ENCODE results near the gene UGT1A10. TPM values are rescaled to one million over a fixed set of nuclear protein-coding genes. Genes with fewer than 3 reads are reported as not detected.

Gene UGT1A10
- total RNA-seq, 2 experiments from 2014 or later = not detected

DNA sequence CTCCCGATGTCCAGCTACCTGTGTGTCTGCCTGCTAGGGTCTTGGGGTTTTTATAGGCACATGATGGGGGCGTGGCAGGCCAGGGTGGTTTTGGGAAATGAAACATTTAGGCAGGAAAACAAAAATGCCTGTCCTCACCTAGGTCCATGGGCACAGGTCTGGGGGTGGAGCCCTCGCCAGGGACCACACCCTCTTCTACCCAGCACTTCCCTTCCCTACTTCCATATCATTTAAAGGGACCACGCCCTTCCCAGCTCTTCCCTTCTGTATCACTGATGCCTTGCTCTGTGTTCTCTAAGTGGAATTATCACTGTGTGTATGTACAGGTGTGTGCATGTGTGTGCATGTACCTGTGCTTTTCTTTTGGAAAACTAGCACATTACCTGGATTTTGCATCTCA lies 130.2 kb downstream of the UGT1A10 start:
- no peaks in the 10 kb centered on the region for H3K9me3 Mint-ChIP-seq
- ATAC-seq (no peak), DNase-seq (no peak)
- POLR2A ChIA-PET = no interaction called here
- no peak overlapping the region for H3K27ac Mint-ChIP-seq
- no peaks in the 10 kb centered on the region for H3K36me3 Mint-ChIP-seq (ENCODE audit: low read depth)
- CTCF ChIA-PET = no interaction called here
- H3K27me3 Mint-ChIP-seq = peaks cover 17% of the 10 kb centered on the region
- no peak overlapping the region for H3K4me3 Mint-ChIP-seq
- TF ChIP-seq, protein P1, sequence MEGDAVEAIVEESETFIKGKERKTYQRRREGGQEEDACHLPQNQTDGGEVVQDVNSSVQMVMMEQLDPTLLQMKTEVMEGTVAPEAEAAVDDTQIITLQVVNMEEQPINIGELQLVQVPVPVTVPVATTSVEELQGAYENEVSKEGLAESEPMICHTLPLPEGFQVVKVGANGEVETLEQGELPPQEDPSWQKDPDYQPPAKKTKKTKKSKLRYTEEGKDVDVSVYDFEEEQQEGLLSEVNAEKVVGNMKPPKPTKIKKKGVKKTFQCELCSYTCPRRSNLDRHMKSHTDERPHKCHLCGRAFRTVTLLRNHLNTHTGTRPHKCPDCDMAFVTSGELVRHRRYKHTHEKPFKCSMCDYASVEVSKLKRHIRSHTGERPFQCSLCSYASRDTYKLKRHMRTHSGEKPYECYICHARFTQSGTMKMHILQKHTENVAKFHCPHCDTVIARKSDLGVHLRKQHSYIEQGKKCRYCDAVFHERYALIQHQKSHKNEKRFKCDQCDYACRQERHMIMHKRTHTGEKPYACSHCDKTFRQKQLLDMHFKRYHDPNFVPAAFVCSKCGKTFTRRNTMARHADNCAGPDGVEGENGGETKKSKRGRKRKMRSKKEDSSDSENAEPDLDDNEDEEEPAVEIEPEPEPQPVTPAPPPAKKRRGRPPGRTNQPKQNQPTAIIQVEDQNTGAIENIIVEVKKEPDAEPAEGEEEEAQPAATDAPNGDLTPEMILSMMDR (IDR thresholded peaks at IDR 0.05) = no peak
- intact Hi-C loops (cut with micrococcal nuclease) = no loop called here
- H3K4me1 Mint-ChIP-seq (ENCODE audit: low read depth) = no peaks in the 10 kb centered on the region

DNA sequence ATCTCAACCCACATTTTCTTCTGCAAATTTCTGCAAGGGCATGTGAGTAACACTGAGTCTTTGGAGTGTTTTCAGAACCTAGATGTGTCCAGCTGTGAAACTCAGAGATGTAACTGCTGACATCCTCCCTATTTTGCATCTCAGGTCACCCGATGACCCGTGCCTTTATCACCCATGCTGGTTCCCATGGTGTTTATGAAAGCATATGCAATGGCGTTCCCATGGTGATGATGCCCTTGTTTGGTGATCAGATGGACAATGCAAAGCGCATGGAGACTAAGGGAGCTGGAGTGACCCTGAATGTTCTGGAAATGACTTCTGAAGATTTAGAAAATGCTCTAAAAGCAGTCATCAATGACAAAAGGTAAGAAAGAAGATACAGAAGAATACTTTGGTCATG lies 131.8 kb downstream of the UGT1A10 start:
- Mint-ChIP-seq H3K9me3 (no peaks in the 10 kb centered on the region), H3K27ac (no peak overlapping the region), H3K36me3 (ENCODE audit: low read depth) (no peaks in the 10 kb centered on the region), H3K4me1 (ENCODE audit: low read depth) (no peaks in the 10 kb centered on the region), H3K4me3 (no peak overlapping the region), H3K27me3 (peaks cover 17% of the 10 kb centered on the region)
- ChIA-PET POLR2A (no interaction called here), CTCF (no interaction called here)
- no peak for DNase-seq
- ATAC-seq = no peak
- TF ChIP-seq, protein P1 (IDR thresholded peaks at IDR 0.05) = no peak
- intact Hi-C loops (cut with micrococcal nuclease) = no loop called here

DNA sequence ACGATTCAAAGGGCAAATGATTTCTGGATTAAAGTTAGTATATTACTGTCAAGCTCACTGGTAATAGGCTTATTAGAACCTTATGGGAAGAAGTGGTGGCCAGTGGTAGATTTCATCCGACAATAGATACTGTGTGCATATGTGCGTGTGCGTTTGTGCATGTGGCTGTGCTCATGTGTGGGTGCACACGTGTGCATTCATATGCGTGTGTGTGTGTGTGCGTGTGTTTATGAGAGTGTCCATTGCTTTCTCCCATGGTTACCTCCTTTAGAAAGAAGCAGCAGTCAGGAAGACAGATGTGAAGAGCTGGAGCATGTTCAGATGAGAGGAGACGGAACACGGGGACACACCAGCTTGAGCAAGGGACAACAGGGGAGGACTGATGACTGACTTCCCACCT lies 133.0 kb downstream of the UGT1A10 start:
- ATAC-seq (no peak), DNase-seq (no peak)
- Mint-ChIP-seq H3K27ac (no peak overlapping the region), H3K4me3 (no peak overlapping the region), H3K9me3 (no peaks in the 10 kb centered on the region), H3K27me3 (peaks cover 13% of the 10 kb centered on the region), H3K36me3 (ENCODE audit: low read depth) (no peaks in the 10 kb centered on the region), H3K4me1 (ENCODE audit: low read depth) (no peaks in the 10 kb centered on the region)
- TF ChIP-seq, protein P1 (IDR thresholded peaks at IDR 0.05) = no peak
- CTCF ChIA-PET = no interaction called here
- intact Hi-C loops (cut with micrococcal nuclease) = no loop called here
- POLR2A ChIA-PET = no interaction called here

DNA sequence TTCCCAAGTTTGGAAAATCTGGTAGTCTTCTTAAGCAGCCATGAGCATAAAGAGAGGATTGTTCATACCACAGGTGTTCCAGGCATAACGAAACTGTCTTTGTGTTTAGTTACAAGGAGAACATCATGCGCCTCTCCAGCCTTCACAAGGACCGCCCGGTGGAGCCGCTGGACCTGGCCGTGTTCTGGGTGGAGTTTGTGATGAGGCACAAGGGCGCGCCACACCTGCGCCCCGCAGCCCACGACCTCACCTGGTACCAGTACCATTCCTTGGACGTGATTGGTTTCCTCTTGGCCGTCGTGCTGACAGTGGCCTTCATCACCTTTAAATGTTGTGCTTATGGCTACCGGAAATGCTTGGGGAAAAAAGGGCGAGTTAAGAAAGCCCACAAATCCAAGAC lies 135.9 kb downstream of the UGT1A10 start:
- Mint-ChIP-seq H3K27ac (no peak overlapping the region), H3K27me3 (peaks cover 14% of the 10 kb centered on the region), H3K36me3 (ENCODE audit: low read depth) (no peaks in the 10 kb centered on the region), H3K9me3 (peaks cover 4% of the 10 kb centered on the region), H3K4me1 (ENCODE audit: low read depth) (no peaks in the 10 kb centered on the region), H3K4me3 (no peak overlapping the region)
- DNase-seq (no peak), ATAC-seq (no peak)
- TF ChIP-seq, protein P1 (IDR thresholded peaks at IDR 0.05) = no peak
- intact Hi-C loops (cut with micrococcal nuclease) = no loop called here
- POLR2A ChIA-PET = no interaction called here
- CTCF ChIA-PET = no interaction called here

DNA sequence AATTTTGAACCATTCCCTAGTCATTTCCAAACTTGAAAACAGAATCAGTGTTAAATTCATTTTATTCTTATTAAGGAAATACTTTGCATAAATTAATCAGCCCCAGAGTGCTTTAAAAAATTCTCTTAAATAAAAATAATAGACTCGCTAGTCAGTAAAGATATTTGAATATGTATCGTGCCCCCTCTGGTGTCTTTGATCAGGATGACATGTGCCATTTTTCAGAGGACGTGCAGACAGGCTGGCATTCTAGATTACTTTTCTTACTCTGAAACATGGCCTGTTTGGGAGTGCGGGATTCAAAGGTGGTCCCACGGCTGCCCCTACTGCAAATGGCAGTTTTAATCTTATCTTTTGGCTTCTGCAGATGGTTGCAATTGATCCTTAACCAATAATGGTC lies 136.3 kb downstream of the UGT1A10 start:
- intact Hi-C loops (cut with micrococcal nuclease) = no loop called here
- no peak for ATAC-seq
- Mint-ChIP-seq H3K36me3 (ENCODE audit: low read depth) (no peaks in the 10 kb centered on the region), H3K27ac (no peak overlapping the region), H3K4me3 (no peak overlapping the region), H3K4me1 (ENCODE audit: low read depth) (no peaks in the 10 kb centered on the region), H3K9me3 (peaks cover 4% of the 10 kb centered on the region), H3K27me3 (peaks cover 14% of the 10 kb centered on the region)
- ChIA-PET CTCF (no interaction called here), POLR2A (no interaction called here)
- TF ChIP-seq, protein P1 (IDR thresholded peaks at IDR 0.05) = no peak
- DNase-seq = no peak

Data from activated CD8-positive, alpha-beta T cell treated with anti-CD3 and anti-CD28 coated beads for 36 hours (primary cell).